NCI-H526 treated with DMSO at 0.1 percent for 48 hours (cell line): Measurements from ENCODE around the gene TNFAIP8L1.

Experiments
- DNase-seq: peaks from one replicate; lab custom pipeline; 2025; lab: John Stamatoyannopoulos, UW

The TNFAIP8L1 gene

DNA sequence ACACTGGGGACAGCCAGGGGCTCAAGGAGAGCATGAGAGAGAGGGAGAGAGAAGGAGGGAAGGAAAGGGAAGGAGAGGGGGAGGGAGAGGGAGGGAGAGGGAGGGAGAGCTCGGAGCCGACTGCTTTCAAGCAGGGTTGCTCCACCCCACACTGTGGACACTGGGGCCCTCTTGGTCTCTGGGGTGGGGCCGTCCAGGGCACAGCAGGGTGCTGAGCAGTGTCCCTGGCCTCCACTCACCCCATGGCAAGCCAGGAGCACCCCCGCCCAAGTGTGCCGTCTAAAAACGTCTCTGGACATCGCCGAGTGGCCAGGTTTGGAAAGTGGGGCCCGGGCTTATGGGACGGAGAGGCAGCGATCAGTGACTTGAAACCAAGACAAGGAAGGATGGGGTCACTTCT is 63.4 kb downstream of the TNFAIP8L1 start:
- DNase-seq: no peak

DNA sequence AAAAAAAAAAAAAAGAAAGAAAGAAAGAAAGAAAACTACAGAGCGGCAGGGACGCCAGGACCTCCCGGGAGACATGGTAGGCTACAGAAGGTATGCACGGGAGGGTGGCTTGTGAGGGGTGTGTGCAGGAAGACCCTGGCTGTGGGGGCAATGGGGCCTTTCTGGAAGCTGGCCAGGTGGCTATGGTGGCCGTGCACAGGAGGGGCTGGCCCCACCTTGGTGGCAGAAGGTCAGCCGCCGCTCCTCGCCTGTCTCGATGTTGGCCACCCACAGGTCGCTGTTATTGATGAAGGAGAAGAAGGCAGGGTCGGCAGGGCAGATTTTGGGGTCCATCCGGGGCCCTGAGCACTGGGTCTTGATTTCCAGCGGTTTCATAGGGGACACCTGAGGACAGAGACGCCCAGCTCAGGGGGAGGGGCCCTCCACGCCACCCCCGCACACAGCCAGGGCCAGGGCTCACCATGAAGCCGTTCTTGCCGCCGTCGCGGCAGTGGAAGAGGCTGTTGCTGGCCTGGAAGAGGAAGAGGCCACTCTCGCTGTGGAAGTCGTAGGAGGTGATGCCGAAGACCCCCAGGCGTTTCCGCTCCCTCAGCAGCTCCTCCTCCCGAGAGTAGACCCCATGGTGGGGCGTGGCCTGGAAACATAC is 64.5 kb downstream of the TNFAIP8L1 start:
- no peak for DNase-seq

DNA sequence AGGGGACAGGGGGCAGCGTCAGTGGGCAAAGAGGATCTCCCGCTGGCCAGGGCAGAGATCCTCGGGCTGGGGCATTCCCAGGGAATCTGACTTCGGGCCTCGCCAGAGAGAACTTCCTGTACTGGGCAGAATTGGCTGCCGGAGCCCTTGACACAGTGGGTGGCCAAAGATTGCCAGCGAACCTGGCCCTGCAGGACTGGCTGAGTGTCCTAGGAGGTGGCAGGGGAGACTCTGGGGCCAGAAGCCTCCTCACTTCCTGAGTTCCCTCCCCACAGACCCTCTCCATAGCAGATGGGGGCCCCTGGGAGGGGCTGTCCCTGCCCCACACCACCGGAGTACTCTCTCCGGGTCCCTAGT is 65.0 kb downstream of the TNFAIP8L1 start:
- DNase-seq: no peak
